Urothelium cell line (cell line): ENCODE results near the gene ZNF718.
A peak's percentile ranks its signal among the peaks of the same experiment; 100 is the strongest.
"Not testable (repeated sequence)": the region's sequence is repeated elsewhere in the genome, so short reads cannot be mapped to it uniquely, and the experiment has no call there.

Experiments
- DNase-seq: peaks from one replicate; pipeline ENCODE4 v3.0.0; 2011; ENCODE audit warnings: low spot score, mixed read lengths
- FAIRE-seq: peaks from 2 replicates; lab custom pipeline; 2011; peaks lifted over from hg19 to GRCh38; lab: Jason Lieb, UNC

Gene ZNF718

DNA sequence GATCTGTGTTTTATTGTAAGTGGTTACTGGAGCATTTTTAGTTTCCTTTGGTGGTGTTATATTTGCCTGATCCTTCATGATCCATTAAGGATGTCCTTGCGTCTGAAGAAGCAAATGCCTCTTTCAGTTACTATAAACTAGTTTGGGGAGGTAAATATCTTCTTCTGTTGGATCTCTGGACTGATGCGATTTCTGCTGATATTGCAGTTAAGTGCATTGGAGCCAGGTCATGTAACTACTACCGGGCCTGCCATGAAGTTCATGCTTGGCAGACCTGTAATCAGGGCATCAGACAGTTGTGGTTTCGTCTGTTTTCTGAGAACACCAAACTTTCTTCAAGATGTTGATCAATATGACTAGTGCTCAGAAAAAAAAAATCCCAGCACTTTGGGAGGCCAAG, 22.9 kb downstream of the ZNF718 start:
- FAIRE-seq: no peak
- no peak for DNase-seq

DNA sequence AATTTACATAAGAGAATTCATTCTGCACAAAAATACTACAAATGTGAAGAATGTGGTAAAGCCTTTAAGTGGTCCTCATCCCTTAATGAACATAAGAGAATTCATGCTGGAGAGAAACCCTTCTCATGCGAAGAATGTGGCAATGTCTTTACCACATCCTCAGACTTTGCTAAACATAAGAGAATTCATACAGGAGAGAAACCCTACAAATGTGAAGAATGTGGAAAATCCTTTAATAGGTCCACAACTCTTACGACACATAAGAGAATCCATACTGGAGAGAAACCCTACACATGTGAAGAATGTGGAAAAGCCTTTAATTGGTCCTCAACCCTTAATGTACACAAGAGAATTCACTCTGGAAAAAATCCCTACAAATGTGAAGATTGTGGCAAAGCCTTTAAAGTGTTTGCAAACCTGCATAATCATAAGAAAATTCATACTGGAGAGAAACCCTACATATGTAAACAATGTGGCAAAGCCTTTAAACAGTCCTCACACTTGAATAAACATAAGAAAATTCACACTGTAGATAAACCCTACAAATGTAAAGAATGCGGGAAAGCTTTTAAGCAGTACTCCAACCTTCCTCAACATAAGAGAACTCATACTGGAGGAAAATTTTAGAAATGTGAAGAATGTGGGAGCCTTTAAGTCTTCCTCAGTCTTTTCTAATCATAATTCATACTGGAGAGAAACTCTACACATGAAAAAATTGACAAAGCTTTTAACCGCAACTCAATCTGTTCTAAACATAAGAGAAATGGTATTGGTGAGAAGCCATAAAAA, 37.4 kb downstream of the ZNF718 start:
- no peak for FAIRE-seq
- no peak for DNase-seq

DNA sequence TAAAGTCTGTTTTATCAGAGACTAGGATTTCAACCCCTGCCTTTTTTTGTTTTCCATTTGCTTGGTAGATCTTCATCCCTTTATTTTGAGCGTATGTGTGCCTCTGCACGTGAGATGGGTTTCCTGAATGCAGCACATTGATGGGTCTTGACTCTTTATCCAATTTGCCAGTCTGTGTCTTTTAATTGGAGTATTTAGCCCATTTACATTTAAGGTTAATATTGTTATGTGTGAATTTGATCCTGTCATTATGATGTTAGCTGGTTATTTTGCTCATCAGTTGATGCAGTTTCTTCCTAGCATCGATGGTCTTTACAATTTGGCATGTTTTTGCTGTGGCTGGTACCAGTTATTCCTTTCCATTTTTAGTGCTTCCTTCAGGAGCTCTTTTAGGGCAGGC, 45.3 kb downstream of the ZNF718 start:
- DNase-seq, FAIRE-seq: not testable (repeated sequence)

DNA sequence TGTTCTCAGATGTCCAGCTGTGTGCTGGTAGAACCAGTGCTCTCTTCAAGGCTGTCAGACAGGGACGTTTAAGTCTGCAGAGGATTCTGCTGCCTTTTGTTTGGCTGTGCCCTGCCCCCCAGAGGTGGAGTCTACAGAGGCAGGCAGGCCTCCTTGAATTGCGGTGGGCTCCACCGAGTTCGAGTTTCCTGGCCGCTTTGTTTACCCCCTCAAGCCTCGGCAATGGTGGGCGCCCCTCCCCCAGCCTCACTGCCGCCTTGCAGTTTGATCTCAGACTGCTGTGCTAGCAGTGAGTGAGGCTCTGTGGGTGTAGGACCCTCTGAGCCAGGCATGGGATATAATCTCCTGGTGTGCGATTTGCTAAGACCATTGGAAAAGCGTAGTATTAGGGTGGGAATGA, 47.0 kb downstream of the ZNF718 start:
- FAIRE-seq, DNase-seq: not testable (repeated sequence)

DNA sequence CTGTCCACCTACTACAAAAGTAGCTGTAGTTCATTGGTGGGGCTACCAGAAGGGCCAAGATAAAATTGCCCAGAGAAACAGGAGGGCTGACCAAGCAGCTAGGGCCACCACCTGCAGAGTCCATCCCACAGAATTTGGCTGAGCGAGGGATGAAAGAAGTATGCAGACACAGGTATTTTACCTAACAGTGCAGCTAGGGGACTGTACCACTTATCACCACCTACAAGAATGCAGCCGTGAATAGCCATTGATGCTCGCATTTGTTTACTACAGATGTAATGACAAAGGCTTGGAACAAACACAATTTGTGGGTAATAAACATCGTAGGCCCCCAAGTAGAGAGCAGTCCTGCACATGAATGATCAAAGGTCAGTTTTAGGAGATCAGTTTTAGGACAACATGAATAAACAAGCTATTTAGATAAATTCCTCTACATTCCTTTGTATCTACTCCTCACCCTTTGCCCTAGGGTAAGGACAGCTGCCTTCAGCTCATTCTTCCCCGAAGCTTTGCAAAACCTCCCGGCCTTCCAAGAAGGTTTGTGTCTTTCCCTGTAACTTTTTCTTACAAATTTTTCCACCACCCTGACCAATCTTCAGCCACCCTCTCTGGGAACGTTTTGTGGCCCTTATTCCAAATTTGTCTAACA, 49.5 kb downstream of the ZNF718 start:
- DNase-seq (no peak), FAIRE-seq (no peak)

DNA sequence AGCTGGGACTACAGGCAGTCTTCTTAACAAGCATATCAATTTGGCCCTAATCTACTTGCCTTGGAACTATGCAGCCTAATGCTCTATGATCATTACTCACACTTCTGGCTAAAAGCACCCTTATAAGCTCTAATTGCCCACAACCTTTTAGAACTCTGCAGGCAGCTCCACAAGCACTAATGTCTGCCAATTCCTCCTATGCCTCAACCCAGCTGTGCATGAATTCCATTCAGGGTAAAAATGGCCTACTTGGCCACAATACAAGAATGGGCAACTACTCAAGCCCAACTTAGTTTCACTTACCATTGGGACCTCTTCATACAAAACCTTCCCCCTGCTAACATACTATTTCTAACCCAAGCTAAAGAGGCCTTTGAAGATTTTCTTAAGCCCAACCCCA, 51.7 kb downstream of the ZNF718 start:
- DNase-seq (no peak), FAIRE-seq (no peak)

DNA sequence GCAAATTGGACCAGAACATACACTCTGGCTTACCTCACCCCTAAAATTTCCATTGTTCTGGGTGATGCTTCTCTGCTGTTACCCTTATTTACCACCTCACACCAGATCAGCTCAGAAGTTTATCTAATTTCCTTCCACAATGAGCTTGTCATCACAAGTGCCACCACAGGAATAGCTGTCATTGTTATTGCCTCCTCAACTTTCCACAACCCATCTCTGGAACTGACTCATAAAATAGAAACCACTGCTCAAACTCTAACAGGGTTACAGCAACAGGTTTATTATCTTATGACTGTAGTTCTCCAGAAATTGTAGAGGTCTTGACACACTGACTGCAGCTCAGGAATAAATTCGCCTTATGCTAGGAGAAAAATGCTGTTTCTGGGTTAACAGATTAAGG, 52.7 kb downstream of the ZNF718 start:
- no peak for DNase-seq
- no peak for FAIRE-seq

DNA sequence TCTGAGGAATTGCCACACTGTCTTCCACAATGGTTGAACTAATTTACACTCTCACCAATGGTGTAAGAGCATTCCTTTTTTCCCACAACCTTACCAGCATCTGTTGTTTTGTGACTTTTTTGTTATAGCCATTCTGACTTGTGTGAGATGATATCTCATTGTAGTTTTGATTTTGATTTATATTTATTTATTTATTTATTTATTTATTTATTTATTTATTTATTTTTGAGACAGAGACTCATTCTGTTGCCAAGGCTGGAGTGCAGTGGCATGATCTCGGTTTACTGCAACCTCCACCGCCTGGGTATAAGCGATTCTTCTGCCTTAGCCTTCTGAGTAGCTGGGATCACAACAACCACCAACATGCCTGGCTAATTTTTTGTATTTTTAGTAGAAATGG, 57.9 kb downstream of the ZNF718 start:
- FAIRE-seq, DNase-seq: not testable (repeated sequence)

DNA sequence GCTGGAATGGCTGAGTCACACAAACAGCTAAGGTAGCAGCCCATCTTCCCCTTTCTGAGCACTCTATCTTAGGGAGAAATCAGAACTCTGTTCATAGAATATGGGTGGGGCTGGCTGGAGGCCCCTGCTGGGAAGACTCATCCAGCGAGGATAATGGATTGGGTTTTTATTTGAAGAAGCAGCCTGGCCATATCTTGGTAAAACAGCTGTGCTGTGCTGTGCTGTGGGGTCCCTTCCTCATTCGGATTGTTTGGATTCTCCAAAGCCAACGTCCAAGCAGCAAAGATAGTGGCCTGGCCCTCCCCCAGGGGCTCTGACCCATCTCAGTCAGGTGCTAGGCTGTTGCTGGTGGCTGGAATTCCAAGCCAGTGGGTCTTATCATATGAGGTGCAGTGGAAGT, 63.8 kb downstream of the ZNF718 start:
- DNase-seq (no peak), FAIRE-seq (no peak)

DNA sequence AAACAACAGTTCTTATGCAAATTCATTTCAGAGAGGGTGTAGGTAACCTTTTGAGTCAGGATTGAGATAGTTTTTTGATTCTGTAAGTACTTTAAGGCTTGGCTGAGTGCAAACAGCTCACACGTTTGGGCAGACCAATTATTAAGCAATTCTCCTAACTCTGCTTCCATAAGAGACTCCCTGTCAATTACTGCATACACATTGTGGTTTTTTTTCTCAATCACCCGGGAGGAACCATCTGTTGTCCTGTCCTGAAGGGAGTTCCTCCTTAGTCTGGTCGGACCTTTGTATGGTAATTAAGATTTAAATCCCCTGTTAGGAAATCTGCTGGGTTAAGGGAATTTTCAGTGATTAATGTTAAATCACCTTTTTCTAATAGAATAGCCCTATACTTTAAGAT, 70.9 kb downstream of the ZNF718 start:
- not testable (repeated sequence) for DNase-seq, FAIRE-seq

DNA sequence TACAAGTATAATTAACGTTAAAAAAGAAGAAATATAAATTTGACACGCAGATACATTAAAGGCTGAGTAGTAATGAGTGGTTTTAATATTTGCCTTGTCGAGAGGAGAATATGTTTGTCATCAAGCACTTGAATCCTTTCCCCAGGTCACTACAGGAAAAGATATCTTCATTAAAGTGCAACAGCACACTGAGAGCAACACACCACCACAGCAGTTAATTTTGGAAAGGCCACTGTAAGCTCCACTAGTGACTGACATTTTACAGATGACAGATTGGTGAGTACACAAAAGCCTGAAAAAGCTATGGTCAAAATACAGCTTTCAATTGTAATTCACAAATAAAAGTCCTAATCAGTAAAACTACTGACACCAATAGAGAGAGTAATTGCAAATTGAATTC, 76.6 kb downstream of the ZNF718 start:
- DNase-seq (no peak), FAIRE-seq (no peak)

DNA sequence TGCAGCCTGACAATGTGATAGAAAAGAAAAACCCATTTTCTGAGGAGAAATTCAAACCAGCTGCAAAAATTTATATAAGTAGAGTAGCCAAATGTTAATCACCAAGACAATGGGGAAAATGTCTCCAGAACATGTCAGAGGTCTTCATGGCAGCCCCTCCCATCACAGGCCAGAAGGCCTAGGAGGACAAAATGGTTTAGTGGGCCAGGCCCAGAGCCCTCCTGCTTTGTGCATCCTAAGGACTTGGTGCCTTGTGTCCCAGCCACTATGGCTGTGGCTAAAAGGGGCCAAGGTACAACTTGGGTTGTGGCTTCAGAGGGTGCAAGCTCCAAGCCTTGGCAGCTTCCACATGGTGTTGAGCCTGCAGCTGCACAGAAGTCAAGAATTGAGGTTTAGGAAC, 78.5 kb downstream of the ZNF718 start:
- not testable (repeated sequence) for FAIRE-seq, DNase-seq

DNA sequence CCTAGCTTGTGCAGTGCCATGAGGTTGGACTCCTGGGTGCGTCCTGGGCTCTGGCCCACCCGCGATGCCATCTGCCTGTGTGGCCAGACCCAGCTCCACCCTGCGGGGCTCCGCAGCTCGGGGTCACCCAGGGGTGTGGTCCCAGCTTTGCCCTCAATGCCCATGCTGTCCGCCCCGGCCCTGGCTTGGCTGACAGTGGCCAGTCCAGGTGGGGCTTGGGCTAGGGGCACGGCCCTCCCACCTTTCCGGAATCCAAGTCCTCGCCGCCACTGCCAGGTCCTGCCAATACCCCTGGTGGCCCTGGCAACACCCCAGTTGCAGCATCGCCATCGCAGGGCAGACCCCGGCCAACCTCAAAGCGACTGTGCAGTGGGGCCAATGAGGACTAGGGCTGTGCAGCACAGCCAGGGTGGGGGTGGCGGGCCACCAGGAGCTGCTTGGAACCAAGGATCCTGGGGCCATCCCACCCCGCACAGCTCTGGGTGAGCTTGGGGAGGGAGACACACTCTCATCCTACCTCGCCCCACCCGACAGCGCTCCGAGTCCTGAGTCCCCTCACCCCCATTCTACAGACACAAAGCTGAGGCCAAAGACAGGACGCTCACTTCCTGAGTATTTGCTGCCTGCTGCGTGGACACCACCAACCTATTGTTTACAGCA, 80.9 kb downstream of the ZNF718 start:
- FAIRE-seq (no peak), DNase-seq (no peak)

DNA sequence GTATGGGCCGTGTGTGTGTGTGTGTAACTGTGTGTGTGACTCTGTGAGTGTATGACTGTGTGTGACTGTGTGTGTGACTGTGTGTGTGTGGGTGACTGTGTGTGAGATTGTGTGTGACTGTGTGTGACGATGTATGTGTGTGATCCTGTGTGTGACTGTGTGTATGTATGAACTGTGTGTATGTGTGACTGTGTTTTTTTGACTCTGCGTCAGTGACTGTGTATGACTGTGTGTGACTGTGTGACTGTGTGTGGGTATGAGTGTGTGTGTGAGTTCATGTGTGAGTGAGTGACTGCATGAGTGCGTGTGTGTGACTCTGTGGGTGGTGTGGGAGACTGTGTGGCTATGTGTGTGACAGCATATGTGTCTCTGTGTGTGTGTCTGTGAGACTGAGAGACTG, 81.8 kb downstream of the ZNF718 start:
- DNase-seq (no peak), FAIRE-seq (no peak)

DNA sequence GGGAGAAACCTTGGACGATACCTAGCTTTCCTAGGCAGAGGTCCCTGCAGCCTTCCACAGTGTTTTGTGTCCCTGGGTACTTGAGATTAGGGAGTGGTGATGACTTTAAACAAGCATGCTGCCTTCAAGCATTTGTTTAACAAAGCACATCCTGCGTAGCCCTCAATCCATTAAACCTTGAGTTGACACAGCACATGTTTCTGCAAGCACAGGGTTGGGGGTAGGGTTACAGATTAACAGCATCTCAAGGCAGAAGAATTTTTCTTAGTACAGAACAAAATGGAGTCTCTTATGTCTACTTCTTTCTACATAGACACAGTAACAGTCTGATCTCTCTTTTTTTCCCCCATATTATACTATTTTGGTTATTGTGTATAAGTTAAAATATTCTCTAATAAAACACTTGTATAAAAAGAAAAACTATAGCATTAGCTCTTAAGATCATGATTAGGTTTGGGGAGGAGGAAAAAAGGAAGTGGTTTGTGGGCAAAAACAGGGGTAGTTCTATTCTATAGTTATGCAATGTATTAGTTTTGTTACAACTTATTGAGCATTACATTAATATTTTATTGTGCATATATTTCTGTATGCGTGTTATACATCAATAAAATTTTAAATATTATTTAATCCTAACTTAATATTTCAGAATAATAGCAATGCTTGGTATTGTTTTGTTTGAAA, 84.3 kb downstream of the ZNF718 start:
- not testable (repeated sequence) for FAIRE-seq, DNase-seq

DNA sequence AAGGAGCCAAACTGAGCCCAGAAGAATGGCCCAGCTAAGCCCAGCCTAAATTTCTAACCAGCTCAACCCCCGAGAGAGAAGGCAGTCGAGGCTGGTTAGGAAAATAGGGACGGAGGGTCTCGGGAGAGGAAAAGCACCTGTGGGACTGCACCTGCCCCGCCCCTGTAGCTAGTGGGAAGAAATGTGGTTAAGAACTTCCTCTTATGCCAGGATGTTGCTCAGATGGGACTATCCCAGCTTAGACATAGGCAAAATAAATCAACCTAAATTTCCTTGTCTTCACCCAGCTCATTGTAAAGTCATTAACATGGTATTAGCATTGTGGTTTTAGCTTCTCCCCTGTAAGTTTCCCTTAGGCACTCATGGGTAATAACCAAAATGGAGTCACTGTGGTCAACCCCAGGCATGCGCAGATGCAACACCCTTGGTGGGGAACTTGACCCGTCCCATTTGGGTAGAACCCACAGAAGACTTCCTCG, 86.8 kb downstream of the ZNF718 start:
- FAIRE-seq: no peak
- DNase-seq: no peak

DNA sequence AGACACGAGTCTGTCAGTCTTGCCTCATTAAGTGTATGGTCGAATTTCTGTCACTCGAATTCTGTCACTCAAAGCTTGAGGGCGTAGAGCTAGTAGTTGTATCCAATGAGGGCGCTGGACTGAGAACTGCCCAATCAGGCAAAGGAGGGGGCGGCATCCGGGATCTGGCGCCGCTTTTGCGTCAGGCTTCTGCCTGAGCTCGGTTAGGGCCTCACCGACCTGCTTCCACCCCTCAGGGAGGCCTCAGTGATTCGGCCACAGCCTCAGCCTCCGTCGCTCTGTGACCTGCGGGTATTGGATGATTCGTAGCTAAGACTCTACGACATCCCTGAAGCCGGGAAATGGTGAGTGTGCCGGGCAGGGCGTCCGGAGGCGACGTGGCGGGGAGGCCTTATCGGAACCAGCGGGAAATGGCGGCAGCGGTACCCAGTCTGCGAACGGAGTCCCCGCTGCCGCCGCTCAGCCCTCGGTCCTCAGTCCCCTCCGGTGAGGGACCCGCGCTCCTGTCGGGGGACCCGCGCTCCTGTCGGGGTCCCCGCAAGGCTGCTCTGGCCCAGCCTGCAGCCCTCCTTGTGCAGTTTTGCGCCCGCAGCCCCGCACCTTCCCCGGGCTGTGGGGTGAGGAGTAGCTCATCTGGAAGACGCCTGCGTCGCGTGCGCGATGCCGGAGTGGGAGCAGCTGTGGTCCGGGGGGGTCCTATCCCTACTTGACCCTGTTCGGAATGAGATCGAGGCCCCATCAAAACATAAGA, 88.3 kb downstream of the ZNF718 start:
- FAIRE-seq: no peak
- DNase-seq: peak; percentile 58

DNA sequence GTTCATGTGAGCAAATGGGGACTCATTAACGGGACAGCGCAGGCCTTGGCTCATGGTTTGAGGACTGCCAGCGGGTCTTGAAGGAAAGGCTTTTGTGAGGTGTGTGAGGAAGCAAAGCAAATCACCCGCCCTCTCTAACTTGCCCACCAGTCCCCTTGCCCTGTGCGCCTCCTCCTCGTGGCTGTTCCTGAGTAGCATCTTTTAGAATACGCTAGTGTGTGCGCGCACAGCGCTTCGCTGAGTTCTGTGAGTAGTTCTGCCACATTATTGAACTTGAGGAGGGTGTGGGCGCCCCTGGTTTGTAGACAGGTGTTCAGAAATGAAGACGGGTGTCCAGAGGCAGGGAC, 88.9 kb downstream of the ZNF718 start:
- not testable (repeated sequence) for DNase-seq, FAIRE-seq
